ENCODE data around the gene ANXA7. TPM values are rescaled to one million over a fixed set of nuclear protein-coding genes. Genes with fewer than 3 reads are reported as not detected.

The ANXA7 gene
- polyA plus RNA-seq, 3 donors, result 84.6 to 199 (median 173) TPM

DNA sequence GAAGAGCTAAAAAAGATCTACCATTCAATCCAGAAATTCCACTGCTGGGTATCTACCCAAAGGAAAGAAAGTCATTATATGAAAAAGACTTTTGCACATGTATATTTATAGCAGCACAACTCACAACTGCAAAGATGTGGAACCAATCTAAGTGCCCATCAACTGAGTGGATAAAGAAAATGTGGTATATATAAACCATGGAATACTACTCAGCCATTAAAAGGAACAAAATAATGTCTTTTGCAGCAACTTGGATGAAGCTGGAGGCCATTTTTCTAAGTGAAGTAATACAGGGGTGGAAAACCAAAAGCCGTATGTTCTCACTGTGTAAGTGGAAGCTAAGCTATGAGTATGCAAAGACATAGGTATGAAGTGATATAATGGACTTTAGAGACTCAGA lies 3.0 kb downstream of the ANXA7 start:
- no peak overlapping the region for H3K27ac ChIP-seq (ENCODE audit: low read depth in 1 of 2, low read length in 2 of 2)
- H2AFZ ChIP-seq (ENCODE audit: insufficient read depth, low read depth, low read length, poor library complexity, severe bottlenecking), result no peak overlapping the region
- H3K4me3 ChIP-seq (replicated peaks in 1 of 3; ENCODE audit: low read depth in 2 of 3, low read length in 3 of 3), result no peak overlapping the region
- intact Hi-C loops (cut with micrococcal nuclease), result loop anchor here (5.0 to 10.0 kb wide), 2 partner anchors 164 to 166 kb away; partner anchors contain the start of gene DNAJC9 (in 2 of the 2)
- peaks cover 0 to 5% (median 0%) of the 10 kb centered on the region in 7 donors for H3K9me3 Mint-ChIP-seq
- H3K27me3 ChIP-seq (ENCODE audit: control insufficient read depth in 2 of 2, insufficient read depth in 2 of 2, low read length in 2 of 2), result peaks cover 4 to 10% of the 10 kb centered on the region in 2 donors
- peaks cover 12 to 21% of the 10 kb centered on the region in 2 donors for H3K36me3 ChIP-seq (replicated peaks in 1 of 2; ENCODE audit: control insufficient read depth in 1 of 2, insufficient read depth in 2 of 2, low read length in 2 of 2)
- no CpG with 5 or more reads among the region's 1 CpG for WGBS (ENCODE audit: insufficient coverage)
- peaks cover 17 to 30% of the 10 kb centered on the region in 2 donors for H3K36me3 Mint-ChIP-seq
- no peaks in the 10 kb centered on the region for H3K9me3 ChIP-seq (replicated peaks in 1 of 2; ENCODE audit: control insufficient read depth in 1 of 2, insufficient read depth in 1 of 2, low read length in 2 of 2)
- peaks cover 77% of the 10 kb centered on the region for H3K79me2 ChIP-seq (ENCODE audit: insufficient read depth, low read length)
- H3K4me1 ChIP-seq (ENCODE audit: control insufficient read depth in 1 of 2, insufficient read depth in 2 of 2, low read length in 2 of 2), result peaks cover 18 to 24% of the 10 kb centered on the region in 2 donors
- H3K4me2 ChIP-seq (replicated peaks; ENCODE audit: extremely low read depth, low read length, poor library complexity, severe bottlenecking), result no peak overlapping the region
- H3K9ac ChIP-seq (ENCODE audit: insufficient read depth, low read length, poor library complexity, severe bottlenecking), result no peak overlapping the region
- no peak overlapping the region for H3K27ac Mint-ChIP-seq
- peaks cover 3 to 16% (median 5%) of the 10 kb centered on the region in 3 donors for H3K27me3 Mint-ChIP-seq (ENCODE audit: low read depth in 3 of 3)
- no peak overlapping the region for H3K4me3 Mint-ChIP-seq
- peaks cover 47% of the 10 kb centered on the region for H3K4me1 Mint-ChIP-seq
- DNase-seq, result no peak
- TF ChIP-seq, protein P1, sequence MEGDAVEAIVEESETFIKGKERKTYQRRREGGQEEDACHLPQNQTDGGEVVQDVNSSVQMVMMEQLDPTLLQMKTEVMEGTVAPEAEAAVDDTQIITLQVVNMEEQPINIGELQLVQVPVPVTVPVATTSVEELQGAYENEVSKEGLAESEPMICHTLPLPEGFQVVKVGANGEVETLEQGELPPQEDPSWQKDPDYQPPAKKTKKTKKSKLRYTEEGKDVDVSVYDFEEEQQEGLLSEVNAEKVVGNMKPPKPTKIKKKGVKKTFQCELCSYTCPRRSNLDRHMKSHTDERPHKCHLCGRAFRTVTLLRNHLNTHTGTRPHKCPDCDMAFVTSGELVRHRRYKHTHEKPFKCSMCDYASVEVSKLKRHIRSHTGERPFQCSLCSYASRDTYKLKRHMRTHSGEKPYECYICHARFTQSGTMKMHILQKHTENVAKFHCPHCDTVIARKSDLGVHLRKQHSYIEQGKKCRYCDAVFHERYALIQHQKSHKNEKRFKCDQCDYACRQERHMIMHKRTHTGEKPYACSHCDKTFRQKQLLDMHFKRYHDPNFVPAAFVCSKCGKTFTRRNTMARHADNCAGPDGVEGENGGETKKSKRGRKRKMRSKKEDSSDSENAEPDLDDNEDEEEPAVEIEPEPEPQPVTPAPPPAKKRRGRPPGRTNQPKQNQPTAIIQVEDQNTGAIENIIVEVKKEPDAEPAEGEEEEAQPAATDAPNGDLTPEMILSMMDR (IDR thresholded peaks at IDR 0.05), result no peak
- H4K20me1 ChIP-seq (ENCODE audit: insufficient read depth, low read length), result peaks cover 64% of the 10 kb centered on the region

DNA sequence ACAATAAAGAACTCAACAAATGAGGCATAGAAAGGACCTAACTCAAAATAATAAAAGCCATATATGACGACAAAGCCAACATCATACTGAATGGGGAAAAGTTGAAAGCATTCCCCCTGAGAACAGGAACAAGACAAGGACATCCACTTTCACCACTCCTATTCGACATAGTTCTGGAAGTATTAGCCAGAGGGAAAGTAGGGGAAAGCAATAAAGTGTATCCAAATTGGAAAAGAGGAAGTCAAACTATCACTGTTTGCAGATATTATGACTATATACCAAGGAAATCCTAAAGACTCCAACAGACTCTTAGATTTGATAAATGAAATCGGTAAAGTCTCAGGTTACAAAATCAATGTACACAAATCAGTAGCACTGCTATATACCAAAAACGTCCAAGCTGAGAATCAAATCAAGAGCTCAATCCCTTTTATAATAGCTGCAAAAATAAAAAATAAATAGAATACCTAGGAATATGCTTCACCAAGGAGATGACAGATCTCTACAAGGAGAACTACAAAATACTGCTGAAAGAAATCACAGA lies 4.8 kb downstream of the ANXA7 start:
- WGBS (ENCODE audit: insufficient coverage), result no CpG with 5 or more reads among the region's 4 CpGs
- Histone ChIP-seq H3K27me3 (ENCODE audit: control insufficient read depth in 2 of 2, insufficient read depth in 2 of 2, low read length in 2 of 2) (no peaks in the 10 kb centered on the region), H2AFZ (ENCODE audit: insufficient read depth, low read depth, low read length, poor library complexity, severe bottlenecking) (no peak overlapping the region), H3K9ac (ENCODE audit: insufficient read depth, low read length, poor library complexity, severe bottlenecking) (no peak overlapping the region), H3K9me3 (replicated peaks in 1 of 2; ENCODE audit: control insufficient read depth in 1 of 2, insufficient read depth in 1 of 2, low read length in 2 of 2) (no peaks in the 10 kb centered on the region), H3K4me1 (ENCODE audit: control insufficient read depth in 1 of 2, insufficient read depth in 2 of 2, low read length in 2 of 2) (peaks cover 11 to 16% of the 10 kb centered on the region in 2 donors), H3K36me3 (replicated peaks in 1 of 2; ENCODE audit: control insufficient read depth in 1 of 2, insufficient read depth in 2 of 2, low read length in 2 of 2) (peaks cover 12 to 23% of the 10 kb centered on the region in 2 donors), H3K4me2 (replicated peaks; ENCODE audit: extremely low read depth, low read length, poor library complexity, severe bottlenecking) (no peak overlapping the region), H4K20me1 (ENCODE audit: insufficient read depth, low read length) (peaks cover 82% of the 10 kb centered on the region), H3K27ac (ENCODE audit: low read depth in 1 of 2, low read length in 2 of 2) (no peak overlapping the region), H3K79me2 (ENCODE audit: insufficient read depth, low read length) (peaks cover 96% of the 10 kb centered on the region), H3K4me3 (replicated peaks in 1 of 3; ENCODE audit: low read depth in 2 of 3, low read length in 3 of 3) (no peak overlapping the region)
- H3K27me3 Mint-ChIP-seq (ENCODE audit: low read depth in 3 of 3), result no peaks in the 10 kb centered on the region
- intact Hi-C loops (cut with micrococcal nuclease), result no loop called here
- H3K36me3 Mint-ChIP-seq, result peaks cover 17 to 30% of the 10 kb centered on the region in 2 donors
- peaks cover 39% of the 10 kb centered on the region for H3K4me1 Mint-ChIP-seq
- no peak overlapping the region for H3K4me3 Mint-ChIP-seq
- TF ChIP-seq, protein P1 (IDR thresholded peaks at IDR 0.05), result no peak
- H3K27ac Mint-ChIP-seq, result peak overlapping the region in 1 of 7 donors; percentile 1
- peaks cover 0 to 2% (median 0%) of the 10 kb centered on the region in 7 donors for H3K9me3 Mint-ChIP-seq
- no peak for DNase-seq

Data from CD14-positive monocyte (primary cell).